Measurements from ENCODE around the gene CEP170B. TPM values are rescaled to one million over a fixed set of nuclear protein-coding genes. Genes with fewer than 3 reads are reported as not detected.

Gene CEP170B
- total RNA-seq, 1 donor from 2014 or later, result 1.6 TPM

DNA sequence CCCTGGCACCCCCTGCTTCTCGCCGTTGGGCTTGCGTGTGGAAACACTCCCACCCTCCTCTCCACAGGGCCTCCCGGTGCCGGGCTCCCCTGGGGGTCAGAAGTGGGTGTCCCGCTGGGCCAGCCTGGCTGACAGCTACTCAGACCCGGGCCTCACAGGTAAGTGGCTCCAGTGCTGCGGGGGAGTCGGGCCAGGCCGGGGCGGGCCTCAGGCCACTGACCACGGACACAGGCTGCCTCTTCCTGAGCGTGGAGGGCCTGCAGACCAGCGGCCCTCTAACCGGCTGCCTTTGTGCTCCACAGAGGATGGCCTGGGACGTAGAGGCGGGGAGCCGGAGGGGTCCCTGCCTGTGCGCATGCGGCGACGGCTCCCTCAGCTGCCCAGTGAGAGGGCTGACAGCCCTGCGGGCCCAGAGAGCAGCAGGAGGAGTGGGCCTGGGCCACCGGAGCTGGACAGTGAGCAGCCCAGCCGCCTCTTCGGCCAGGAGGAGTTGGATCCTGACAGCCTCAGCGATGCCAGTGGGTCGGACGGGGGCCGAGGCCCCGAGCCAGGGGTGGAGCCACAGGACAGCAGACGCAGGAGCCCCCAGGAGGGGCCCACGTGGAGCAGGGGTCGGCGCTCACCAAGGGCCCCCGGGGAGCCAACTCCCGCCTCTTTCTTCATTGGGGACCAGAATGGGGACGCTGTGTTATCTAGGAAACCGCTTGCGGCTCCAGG is 21.1 kb downstream of the CEP170B start:
- no peaks in the 10 kb centered on the region for H3K36me3 Mint-ChIP-seq (ENCODE audit: low read depth)
- intact Hi-C loops (cut with micrococcal nuclease), result no loop called here
- TF ChIP-seq, protein P1, sequence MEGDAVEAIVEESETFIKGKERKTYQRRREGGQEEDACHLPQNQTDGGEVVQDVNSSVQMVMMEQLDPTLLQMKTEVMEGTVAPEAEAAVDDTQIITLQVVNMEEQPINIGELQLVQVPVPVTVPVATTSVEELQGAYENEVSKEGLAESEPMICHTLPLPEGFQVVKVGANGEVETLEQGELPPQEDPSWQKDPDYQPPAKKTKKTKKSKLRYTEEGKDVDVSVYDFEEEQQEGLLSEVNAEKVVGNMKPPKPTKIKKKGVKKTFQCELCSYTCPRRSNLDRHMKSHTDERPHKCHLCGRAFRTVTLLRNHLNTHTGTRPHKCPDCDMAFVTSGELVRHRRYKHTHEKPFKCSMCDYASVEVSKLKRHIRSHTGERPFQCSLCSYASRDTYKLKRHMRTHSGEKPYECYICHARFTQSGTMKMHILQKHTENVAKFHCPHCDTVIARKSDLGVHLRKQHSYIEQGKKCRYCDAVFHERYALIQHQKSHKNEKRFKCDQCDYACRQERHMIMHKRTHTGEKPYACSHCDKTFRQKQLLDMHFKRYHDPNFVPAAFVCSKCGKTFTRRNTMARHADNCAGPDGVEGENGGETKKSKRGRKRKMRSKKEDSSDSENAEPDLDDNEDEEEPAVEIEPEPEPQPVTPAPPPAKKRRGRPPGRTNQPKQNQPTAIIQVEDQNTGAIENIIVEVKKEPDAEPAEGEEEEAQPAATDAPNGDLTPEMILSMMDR (IDR thresholded peaks at IDR 0.05), result no peak
- H3K27me3 Mint-ChIP-seq, result no peaks in the 10 kb centered on the region
- no peak overlapping the region for H3K4me3 Mint-ChIP-seq
- H3K4me1 Mint-ChIP-seq, result no peaks in the 10 kb centered on the region
- no peaks in the 10 kb centered on the region for H3K9me3 Mint-ChIP-seq
- DNase-seq (no peak), ATAC-seq (ENCODE audit: low read depth) (no peak)
- no peak overlapping the region for H3K27ac Mint-ChIP-seq
- ChIA-PET CTCF (no interaction called here), POLR2A (no interaction called here)

GRCh38 chr14:104886690-104887622 is 21.9 kb downstream of the CEP170B start:
- Mint-ChIP-seq H3K4me1 (no peaks in the 10 kb centered on the region), H3K27ac (no peak overlapping the region), H3K4me3 (no peak overlapping the region), H3K27me3 (no peaks in the 10 kb centered on the region), H3K36me3 (ENCODE audit: low read depth) (no peaks in the 10 kb centered on the region), H3K9me3 (no peaks in the 10 kb centered on the region)
- ATAC-seq (ENCODE audit: low read depth), result no peak
- DNase-seq, result peak; percentile 12
- POLR2A ChIA-PET, result no interaction called here
- CTCF ChIA-PET, result interaction anchor here (0.6 kb wide), 1 partner anchor 1061 kb away, joined by 3 read pairs; no protein-coding TSS in a partner anchor
- intact Hi-C loops (cut with micrococcal nuclease), result no loop called here
- TF ChIP-seq, protein P1 (IDR thresholded peaks at IDR 0.05), result no peak

DNA sequence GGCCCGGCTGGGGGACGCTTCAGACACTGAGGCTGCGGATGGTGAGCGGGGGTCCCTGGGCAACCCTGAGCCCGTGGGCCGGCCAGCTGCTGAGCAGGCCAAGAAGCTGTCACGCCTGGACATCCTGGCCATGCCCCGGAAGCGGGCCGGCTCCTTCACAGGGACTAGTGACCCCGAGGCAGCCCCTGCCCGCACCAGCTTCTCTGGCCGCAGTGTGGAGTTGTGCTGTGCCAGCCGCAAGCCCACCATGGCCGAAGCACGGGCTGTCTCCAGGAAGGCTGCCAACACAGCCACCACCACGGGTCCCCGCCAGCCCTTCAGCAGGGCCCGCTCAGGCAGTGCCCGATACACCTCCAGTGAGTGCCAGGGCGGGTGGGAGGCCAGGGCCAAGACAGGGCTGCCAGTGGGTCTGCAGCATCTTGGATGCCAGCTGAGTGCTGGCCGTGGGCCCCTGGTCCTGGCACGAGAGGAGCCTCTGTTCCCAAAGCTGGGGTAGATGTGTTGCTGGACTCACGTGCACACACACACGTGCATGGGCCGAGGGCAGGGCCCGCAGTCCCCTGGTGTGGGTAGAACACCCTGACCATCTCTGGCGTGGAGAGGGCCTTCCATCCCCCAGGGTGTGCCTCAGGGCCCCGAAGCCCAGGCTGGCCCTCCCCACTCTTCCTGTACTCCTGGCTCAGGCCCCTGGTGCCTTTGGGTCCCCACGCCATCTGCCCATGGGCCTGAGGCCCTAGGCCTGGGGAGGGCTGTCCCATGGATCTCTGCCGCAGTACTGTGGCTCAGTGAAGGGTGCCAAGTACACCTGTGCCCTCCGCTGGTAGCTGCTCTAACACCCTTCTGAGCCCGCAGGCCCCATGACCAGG is 22.8 kb downstream of the CEP170B start:
- ATAC-seq (ENCODE audit: low read depth), result no peak
- H3K4me3 Mint-ChIP-seq, result no peak overlapping the region

DNA sequence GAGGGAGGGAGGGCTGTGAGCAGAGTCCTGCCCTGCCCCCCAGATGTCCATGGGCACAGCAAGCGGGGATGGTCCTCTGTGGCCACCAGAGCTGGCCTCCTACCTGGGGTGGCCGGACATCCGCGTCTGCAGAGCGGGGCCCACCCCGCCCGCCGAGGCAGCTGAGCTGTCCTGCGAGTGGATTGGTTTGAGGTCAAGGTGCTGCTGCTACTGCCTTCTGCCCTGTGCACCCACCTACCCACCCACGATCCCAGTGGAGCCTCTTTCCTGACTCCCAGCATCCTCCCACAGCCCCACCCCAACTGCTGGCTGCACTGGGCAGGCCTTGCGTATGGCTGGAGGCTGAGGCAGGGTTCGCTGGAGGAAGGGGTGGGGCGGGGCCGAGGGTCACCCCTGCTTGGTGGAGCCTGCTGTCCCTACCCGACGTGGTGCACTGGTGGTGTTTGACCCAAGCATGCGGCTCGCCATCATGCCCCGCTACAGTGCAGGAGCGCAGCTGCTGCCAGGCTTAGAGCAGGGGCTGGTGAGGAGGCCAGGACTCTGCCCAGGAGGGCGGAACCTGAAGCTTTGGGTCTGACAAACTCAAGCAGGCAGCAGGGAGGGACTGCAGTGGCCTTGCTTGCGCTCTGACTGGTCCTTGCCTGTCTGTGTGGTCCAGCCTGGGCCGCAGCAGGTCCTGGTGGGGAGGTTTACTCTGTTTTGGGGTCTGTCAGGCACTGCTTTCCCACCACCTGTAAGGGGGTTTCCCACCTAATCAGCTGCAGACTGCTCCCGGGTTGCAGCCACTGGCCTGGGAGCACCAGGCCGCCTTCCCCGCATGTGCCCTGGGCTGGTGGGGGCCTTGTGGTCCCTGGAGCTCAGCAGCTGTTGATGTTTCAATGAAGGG is 23.7 kb downstream of the CEP170B start:
- TF ChIP-seq, protein P1 (IDR thresholded peaks at IDR 0.05), result no peak
- H3K27ac Mint-ChIP-seq, result no peak overlapping the region
- H3K4me1 Mint-ChIP-seq, result no peaks in the 10 kb centered on the region
- H3K9me3 Mint-ChIP-seq, result no peaks in the 10 kb centered on the region
- intact Hi-C loops (cut with micrococcal nuclease), result no loop called here
- POLR2A ChIA-PET, result no interaction called here
- ATAC-seq (ENCODE audit: low read depth), result no peak
- no peak overlapping the region for H3K4me3 Mint-ChIP-seq
- DNase-seq, result peak; percentile 14
- H3K27me3 Mint-ChIP-seq, result no peaks in the 10 kb centered on the region
- CTCF ChIA-PET, result no interaction called here
- no peaks in the 10 kb centered on the region for H3K36me3 Mint-ChIP-seq (ENCODE audit: low read depth)

More for the DNA sequence above, 22.8 kb downstream of the CEP170B start:
- H3K27me3 Mint-ChIP-seq, result no peaks in the 10 kb centered on the region
- DNase-seq, result peak; percentile 13
- POLR2A ChIA-PET, result no interaction called here
- TF ChIP-seq, protein P1 (IDR thresholded peaks at IDR 0.05), result no peak
- H3K4me1 Mint-ChIP-seq, result no peaks in the 10 kb centered on the region
- no peaks in the 10 kb centered on the region for H3K36me3 Mint-ChIP-seq (ENCODE audit: low read depth)
- intact Hi-C loops (cut with micrococcal nuclease), result no loop called here
- H3K27ac Mint-ChIP-seq, result no peak overlapping the region
- CTCF ChIA-PET, result no interaction called here
- H3K9me3 Mint-ChIP-seq, result no peaks in the 10 kb centered on the region
